GM12873 (cell line): ENCODE results near the gene CRY1.

ENCODE experiments used
- CTCF ChIP-seq: IDR thresholded peaks from 2 replicates; pipeline ENCODE4 v1.5.1; 2012; ENCODE audit warnings: low read depth, mild to moderate bottlenecking, moderate library complexity, low read length, control low read depth; ENCODE audit not compliant: insufficient read depth; ENCODE audit errors: missing control alignments

CRY1 gene

GRCh38 chr12:107058190-107058589 is 35.2 kb downstream of the CRY1 start:
- no peak for TF ChIP-seq CTCF

- TF ChIP-seq CTCF, result peak; percentile 2
These were observed 36.1 kb downstream of the CRY1 start for GRCh38 chr12:107057071-107057834.

GRCh38 chr12:107053709-107054108 is 39.6 kb downstream of the CRY1 start:
- no peak for TF ChIP-seq CTCF

GRCh38 chr12:107045186-107045585 is 48.2 kb downstream of the CRY1 start:
- TF ChIP-seq CTCF, result no peak

GRCh38 chr12:107042801-107043200 is 50.5 kb downstream of the CRY1 start:
- TF ChIP-seq CTCF, result no peak

GRCh38 chr12:107035733-107036132 is 57.6 kb downstream of the CRY1 start:
- TF ChIP-seq CTCF, result no peak

- no peak for TF ChIP-seq CTCF
These were observed 59.3 kb downstream of the CRY1 start for GRCh38 chr12:107033758-107034739.
